ENCODE results near the gene AK8. TPM values are rescaled to one million over a fixed set of nuclear protein-coding genes. Genes with fewer than 3 reads are reported as not detected.

AK8 gene
- total RNA-seq, 1 experiment from 2014 or later: 2.5 TPM

- RAD21 ChIA-PET (ENCODE audit: low non-redundant PET in 1 of 2, low total read pairs in 2 of 2, uncharacterized antibody in 2 of 2, unreplicated experiment in 2 of 2): no interaction called here
- no TSS peak for BruUV-seq (replicated peaks)
- no peaks in the 10 kb centered on the region for H3K9me2 ChIP-seq (ENCODE audit: insufficient read depth)
- intact Hi-C loops (cut with micrococcal nuclease): no loop called here
- H3K9me3 ChIP-seq (ENCODE audit: control insufficient read depth in 1 of 2, insufficient read depth in 1 of 2, low read depth in 1 of 2, low read length in 2 of 2): peaks cover 0 to 4% of the 10 kb centered on the region in 2 experiments; a peak in 1 of 4 replicates
- H3K27me3 ChIP-seq (ENCODE audit: insufficient read depth, low read length): no peaks in the 10 kb centered on the region
- CTCF ChIA-PET: no interaction called here
- H3K4me1 ChIP-seq (ENCODE audit: control insufficient read depth in 1 of 2, insufficient read depth in 2 of 2, low read length in 2 of 2): no peaks in the 10 kb centered on the region
- POLR2A ChIA-PET: no interaction called here
- no peak overlapping the region for H3K9ac ChIP-seq (ENCODE audit: low read length)
- H4K20me1 ChIP-seq (ENCODE audit: insufficient read depth): no peaks in the 10 kb centered on the region
- H2AFZ ChIP-seq (ENCODE audit: low read depth, low read length, poor library complexity, severe bottlenecking): no peak overlapping the region
- ATAC-seq (no peak), DNase-seq (ENCODE audit: low read depth, low spot score) (no peak)
- no peaks in the 10 kb centered on the region for H3K36me3 ChIP-seq (ENCODE audit: control insufficient read depth in 1 of 2, insufficient read depth in 2 of 2, low read length in 2 of 2)
- H3K4me3 ChIP-seq (replicated peaks in 1 of 2; ENCODE audit: low read depth in 1 of 2, low read length in 2 of 2): no peak overlapping the region
- no peaks in the 10 kb centered on the region for H3K79me2 ChIP-seq (ENCODE audit: insufficient read depth, low read length)
- no peak overlapping the region for H3K4me2 ChIP-seq (ENCODE audit: low read length)
- H3K27ac ChIP-seq (ENCODE audit: low read depth, low read length): no peak overlapping the region
- TF ChIP-seq EGR1 (IDR thresholded peaks at IDR 0.05; ENCODE audit: low read depth) (no peak), SIN3A (IDR thresholded peaks at IDR 0.05; ENCODE audit: low read depth) (no peak), SP1 (IDR thresholded peaks at IDR 0.05; ENCODE audit: low read depth) (no peak), RAD21 (IDR thresholded peaks at IDR 0.05; ENCODE audit: low read depth) (no peak), REST (IDR thresholded peaks at IDR 0.05; ENCODE audit: low read depth) (no peak), CTCF (IDR thresholded peaks at IDR 0.05 in 2 of 3, conservative IDR thresholded peaks at IDR 0.05 in 1 of 3; ENCODE audit: borderline replicate concordance in 1 of 3, insufficient read depth in 1 of 3, low read depth in 2 of 3, low read length in 2 of 3) (no peak), ELF1 (IDR thresholded peaks at IDR 0.05; ENCODE audit: borderline replicate concordance, low read depth) (no peak), JUND (IDR thresholded peaks at IDR 0.05) (no peak), SRF (IDR thresholded peaks at IDR 0.05; ENCODE audit: low read depth) (no peak), TCF7L2 (IDR thresholded peaks at IDR 0.05; ENCODE audit: borderline replicate concordance, extremely low read depth, insufficient read depth, insufficient read length) (no peak), YY1 (IDR thresholded peaks at IDR 0.05; ENCODE audit: extremely low read depth, insufficient replicate concordance, low read depth, low read length) (no peak), ZBTB33 (IDR thresholded peaks at IDR 0.05; ENCODE audit: extremely low read depth, insufficient replicate concordance, low read length) (no peak), EZH2 (IDR thresholded peaks at IDR 0.05) (no peak), ATF3 (IDR thresholded peaks at IDR 0.05) (no peak), EZH2phosphoT487 (IDR thresholded peaks at IDR 0.05; ENCODE audit: borderline replicate concordance) (no peak), POLR2AphosphoS5 (IDR thresholded peaks at IDR 0.05; ENCODE audit: low read depth, low read length) (no peak), CEBPB (IDR thresholded peaks at IDR 0.05; ENCODE audit: low read depth) (no peak), ZFX (IDR thresholded peaks at IDR 0.05) (no peak)
These were observed 107.2 kb downstream of the AK8 start for GRCh38 chr9:132770770-132771310.
